Measurements from ENCODE around the gene PRR22. TPM values are rescaled to one million over a fixed set of nuclear protein-coding genes. Genes with fewer than 3 reads are reported as not detected.

Gene PRR22
- total RNA-seq: 0.60 and 2.2 TPM in 2 replicates

DNA sequence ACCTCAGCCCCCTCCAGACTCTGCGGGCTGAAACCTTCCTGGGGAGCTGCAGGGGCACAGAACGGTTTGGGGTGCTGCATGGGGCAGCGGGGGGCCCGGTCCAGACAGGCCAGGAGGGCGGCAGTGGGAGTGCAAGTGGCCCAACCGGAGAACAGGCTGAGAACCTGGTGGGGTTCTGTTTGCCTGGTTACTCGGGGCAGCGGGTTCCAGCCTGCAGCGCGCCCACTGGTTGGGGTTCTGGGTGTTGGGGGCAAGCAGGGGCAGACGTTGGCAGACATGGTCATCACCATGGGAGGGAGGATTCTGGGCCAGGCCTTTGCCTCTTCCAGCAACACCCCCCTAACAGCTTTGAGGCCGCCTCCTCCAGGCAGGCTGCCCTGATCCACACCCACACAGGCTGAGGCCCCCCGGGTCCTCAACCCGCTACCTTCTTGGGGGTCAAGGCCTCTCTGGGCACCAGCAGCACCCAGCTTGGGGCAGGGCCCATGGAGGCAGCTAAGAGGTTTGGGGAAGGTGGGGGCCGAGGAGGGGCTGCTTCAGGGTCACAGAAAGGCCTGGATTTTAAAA, at the start of gene PRR22:
TSS of gene PRR22 (minus strand) at position 166 of the 567 bp plus-strand sequence. CDS start at position 80, 86 bp downstream.

DNA sequence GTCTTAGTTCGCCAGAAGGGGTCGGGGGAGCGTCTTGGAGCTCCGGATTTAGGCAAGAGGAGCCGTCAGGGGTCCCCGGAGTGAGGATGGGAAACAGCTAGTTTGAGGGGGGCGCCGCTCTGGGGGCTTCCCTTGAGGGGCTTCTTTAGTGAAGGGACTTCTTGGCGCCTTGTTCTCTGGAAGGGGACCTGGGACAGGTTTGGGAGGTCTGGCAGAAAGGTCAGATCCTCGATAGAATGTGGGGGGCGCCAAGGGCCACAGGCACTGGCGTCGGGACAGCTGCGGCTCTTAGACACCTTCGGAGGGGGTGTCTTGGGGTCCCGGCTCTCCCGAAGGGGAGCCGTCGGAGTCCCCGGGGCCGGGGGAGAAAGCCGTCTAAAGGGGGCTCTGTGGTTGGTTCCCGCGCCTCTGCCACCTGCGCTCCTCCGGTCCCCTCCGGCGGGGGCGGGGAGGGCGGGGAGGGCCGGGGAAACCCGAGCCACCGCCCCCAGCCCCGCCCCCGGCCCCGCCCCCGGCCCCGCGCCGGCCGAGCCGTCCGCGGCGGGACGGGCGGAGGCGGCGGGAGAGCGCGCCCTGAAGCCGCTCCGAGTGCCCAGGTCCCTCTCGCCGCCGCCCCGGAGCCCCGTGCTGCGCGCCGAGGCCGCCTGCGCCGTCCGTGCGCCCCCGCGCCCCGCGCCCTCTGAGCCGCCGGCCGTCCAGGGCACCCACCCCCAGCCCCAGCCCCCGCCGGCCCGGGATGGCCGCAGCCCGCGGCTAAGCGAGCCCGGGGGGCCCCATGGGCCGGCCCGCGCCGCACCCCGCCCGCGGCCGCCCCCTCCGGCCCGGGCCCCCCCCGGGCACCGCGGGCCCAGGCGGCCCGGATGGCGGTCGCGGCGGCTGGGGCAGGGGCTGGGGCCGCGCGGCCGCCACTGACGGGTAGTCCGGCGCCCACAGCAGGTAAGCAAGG, 20.2 kb upstream of the PRR22 start, which contains the start of gene NRTN:
TSS of gene NRTN (plus strand) at position 552 of the 946 bp plus-strand sequence. CDS start 19,099 bp downstream, outside the sequence.

DNA sequence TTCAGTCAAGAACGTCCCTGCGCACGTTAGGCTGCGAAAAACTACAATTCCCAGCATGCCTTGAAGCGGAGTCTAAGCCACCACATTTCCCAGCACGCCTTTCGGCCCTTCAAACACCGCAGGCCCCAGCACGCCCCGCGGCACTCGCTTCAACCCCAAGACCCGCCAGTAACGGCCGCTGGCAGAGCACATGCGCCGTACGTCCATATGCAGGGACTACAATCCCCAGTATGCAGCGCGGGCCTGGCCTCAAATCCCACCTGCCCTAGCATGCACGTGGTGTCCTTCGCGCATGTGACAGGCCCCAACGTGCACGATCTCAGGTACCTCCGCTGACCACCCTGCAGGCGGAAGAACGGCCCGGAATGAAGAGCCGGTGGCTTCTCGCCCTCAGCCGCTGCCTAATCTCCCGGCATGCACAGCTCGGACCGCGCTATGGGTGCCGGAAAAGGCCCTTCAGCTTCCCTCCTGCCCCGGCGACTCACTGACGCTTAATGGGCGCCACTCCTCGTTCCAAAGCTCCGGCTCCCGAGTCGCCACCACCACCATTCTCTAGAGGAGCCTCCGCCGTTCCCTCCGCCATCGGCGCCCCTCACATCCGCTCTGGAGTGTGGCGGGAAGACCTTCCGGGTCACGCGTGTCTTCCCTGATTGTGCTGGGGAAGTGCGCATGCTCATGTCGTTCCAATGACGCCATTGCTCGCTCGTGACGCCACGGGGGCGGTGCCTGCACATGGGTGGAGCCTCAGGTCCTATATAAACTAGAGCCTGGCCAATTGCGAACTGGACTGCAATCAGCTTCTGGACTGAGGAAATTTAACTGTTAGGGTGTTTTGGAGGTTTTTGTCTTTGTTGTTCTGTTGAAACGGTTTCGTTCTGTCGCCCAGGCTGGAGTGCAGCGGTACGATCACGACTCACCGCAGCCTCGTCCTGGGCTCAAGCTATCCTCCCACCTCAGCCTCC, 6.3 kb upstream of the PRR22 start, which contains the start of gene DUS3L:
TSS of gene DUS3L (minus strand) at position 605 of the 962 bp plus-strand sequence. CDS start at position 583, 22 bp downstream.

Other genes with a start within 250 kb of the PRR22 start
- not detected in 2 replicates for gene TINCR, start 216.8 kb downstream of the PRR22 start, total RNA-seq
- gene SAFB2, start 162.0 kb downstream of the PRR22 start, total RNA-seq: 14.1 and 17.5 TPM in 2 replicates
- 32.6 and 47.2 TPM in 2 replicates for gene SAFB, start 161.7 kb downstream of the PRR22 start, total RNA-seq
- gene MICOS13, start 104.2 kb downstream of the PRR22 start, total RNA-seq: 45.6 and 74.7 TPM in 2 replicates
- 19.3 and 34.9 TPM in 2 replicates for gene HSD11B1L, start 103.7 kb downstream of the PRR22 start, total RNA-seq
- 1,315 and 2,006 TPM in 2 replicates for gene RPL36, start 94.5 kb downstream of the PRR22 start, total RNA-seq
- 85.5 and 107 TPM in 2 replicates for gene LONP1, start 64.6 kb downstream of the PRR22 start, total RNA-seq
- gene CATSPERD, start 64.1 kb downstream of the PRR22 start, total RNA-seq: not detected in 2 replicates
- gene DUS3L, start 6.4 kb upstream of the PRR22 start, total RNA-seq: 15.7 and 17.4 TPM in 2 replicates
- gene NRTN, start 20.3 kb upstream of the PRR22 start, total RNA-seq: 0.12 TPM in 1 of 2 replicates, not detected in the other
- gene FUT6, start 55.0 kb upstream of the PRR22 start, total RNA-seq: not detected in 2 replicates
- not detected in 2 replicates for gene FUT3, start 66.7 kb upstream of the PRR22 start, total RNA-seq
- gene FUT5, start 85.8 kb upstream of the PRR22 start, total RNA-seq: not detected in 2 replicates
- 341 and 345 TPM in 2 replicates for gene NDUFA11, start 119.0 kb upstream of the PRR22 start, total RNA-seq
- gene VMAC, start 120.1 kb upstream of the PRR22 start, total RNA-seq: 3.5 and 4.9 TPM in 2 replicates
- gene CAPS, start 129.5 kb upstream of the PRR22 start, total RNA-seq: 2.0 and 4.9 TPM in 2 replicates
- gene RANBP3, start 193.4 kb upstream of the PRR22 start, total RNA-seq: 42.9 and 55.2 TPM in 2 replicates